Ovary (tissue), 3 donors: ENCODE results near the gene FAM47E.

Experiments
- EP300 ChIP-seq: sonication (generic); formaldehyde crosslinking; IDR thresholded peaks from one replicate; pipeline ENCODE4 v1.6.1; 2017; ENCODE audit warnings: antibody characterized with exemption
- POLR2A ChIP-seq: fragments of 450-650 bp; IDR thresholded peaks from one replicate; pipeline ENCODE4 v1.6.1; 2017; ENCODE audit warnings: antibody characterized with exemption, mild to moderate bottlenecking, moderate library complexity
- TF ChIP-seq, protein P1 (sequence below), 3 donors: fragments of 450-650 bp in 2 of 3; fragments of 200-600 bp in 1 of 3; IDR thresholded peaks; one replicate each; pipeline versions ENCODE4 v1.5.1 to v1.8.0; 2016 to 2022; ENCODE audit warnings: antibody characterized with exemption in 3 of 3, mild to moderate bottlenecking in 1 of 3
- donor health status: DM: no; HTN: no; CAD: no.

DNA sequence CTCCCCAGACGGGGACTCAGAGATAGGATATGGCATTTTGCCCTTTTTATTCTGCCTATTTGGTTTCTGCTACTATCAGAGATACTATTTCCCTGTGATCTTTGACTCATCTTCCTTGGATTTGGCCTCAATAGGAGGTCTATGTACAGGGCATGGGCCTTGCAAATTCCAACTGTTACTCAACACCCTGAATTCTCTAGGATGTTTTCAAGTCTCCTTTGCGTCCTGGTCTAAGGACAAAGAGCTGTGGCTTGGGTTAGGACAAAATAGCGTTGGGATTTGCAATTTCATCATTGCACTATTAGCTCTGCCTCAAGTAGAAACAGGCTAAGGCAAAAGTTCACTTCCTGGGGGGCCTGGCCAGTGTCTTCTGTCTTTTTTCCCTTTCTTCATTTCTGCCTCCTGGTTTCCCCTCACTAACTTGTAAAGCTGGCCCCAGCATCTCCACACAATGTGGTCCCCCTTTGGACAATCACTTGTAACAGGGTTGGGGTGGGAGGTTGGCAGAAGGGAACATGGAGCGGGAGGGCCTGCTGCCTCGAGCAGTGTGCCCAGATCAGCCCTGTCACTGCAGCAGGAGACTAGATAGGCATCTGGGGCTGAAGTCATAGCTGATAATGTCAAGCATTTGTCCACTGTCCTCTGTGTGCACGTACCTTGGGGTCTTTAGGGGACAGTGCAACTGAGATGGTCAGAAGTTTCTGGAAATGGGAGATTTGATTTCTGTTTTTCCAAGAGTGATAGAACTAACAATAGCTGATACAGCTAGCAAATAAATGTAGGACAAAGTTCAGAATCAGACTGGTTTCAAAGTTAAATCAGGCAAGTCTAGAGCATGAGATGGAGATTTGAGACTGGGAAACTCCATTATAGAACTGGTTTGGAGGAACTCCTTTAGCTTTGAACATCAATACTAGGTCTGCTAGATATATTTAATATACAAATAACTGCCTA lies 29.2 kb downstream of the FAM47E start:
- TF ChIP-seq, protein P1, sequence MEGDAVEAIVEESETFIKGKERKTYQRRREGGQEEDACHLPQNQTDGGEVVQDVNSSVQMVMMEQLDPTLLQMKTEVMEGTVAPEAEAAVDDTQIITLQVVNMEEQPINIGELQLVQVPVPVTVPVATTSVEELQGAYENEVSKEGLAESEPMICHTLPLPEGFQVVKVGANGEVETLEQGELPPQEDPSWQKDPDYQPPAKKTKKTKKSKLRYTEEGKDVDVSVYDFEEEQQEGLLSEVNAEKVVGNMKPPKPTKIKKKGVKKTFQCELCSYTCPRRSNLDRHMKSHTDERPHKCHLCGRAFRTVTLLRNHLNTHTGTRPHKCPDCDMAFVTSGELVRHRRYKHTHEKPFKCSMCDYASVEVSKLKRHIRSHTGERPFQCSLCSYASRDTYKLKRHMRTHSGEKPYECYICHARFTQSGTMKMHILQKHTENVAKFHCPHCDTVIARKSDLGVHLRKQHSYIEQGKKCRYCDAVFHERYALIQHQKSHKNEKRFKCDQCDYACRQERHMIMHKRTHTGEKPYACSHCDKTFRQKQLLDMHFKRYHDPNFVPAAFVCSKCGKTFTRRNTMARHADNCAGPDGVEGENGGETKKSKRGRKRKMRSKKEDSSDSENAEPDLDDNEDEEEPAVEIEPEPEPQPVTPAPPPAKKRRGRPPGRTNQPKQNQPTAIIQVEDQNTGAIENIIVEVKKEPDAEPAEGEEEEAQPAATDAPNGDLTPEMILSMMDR (IDR thresholded peaks at IDR 0.05), result no peak
- TF ChIP-seq EP300 (no peak), POLR2A (no peak)
